GM18498 (cell line): ENCODE results near the gene CACNA1B.

ENCODE experiments used
- ATAC-seq: cut with Tn5 transposase; IDR thresholded peaks from one replicate; pipeline ENCODE4 v1.9.1; 2021; ENCODE audit warnings: mild to moderate bottlenecking, moderate library complexity; ENCODE audit not compliant: unreplicated experiment

Gene CACNA1B

GRCh38 chr9:137918331-137919094 lies 40.9 kb downstream of the CACNA1B start:
- no peak for ATAC-seq

GRCh38 chr9:137919095-137919465 lies 41.5 kb downstream of the CACNA1B start:
- no peak for ATAC-seq

GRCh38 chr9:137919649-137920141 lies 42.1 kb downstream of the CACNA1B start:
- no peak for ATAC-seq

- ATAC-seq: no peak
Measured at GRCh38 chr9:137920753-137921152, 43.2 kb downstream of the CACNA1B start.

GRCh38 chr9:137924169-137924568 lies 46.6 kb downstream of the CACNA1B start:
- no peak for ATAC-seq

- ATAC-seq: no peak
Measured at GRCh38 chr9:137924761-137925369, 47.3 kb downstream of the CACNA1B start.

- no peak for ATAC-seq
Measured at GRCh38 chr9:137943655-137944054, 66.1 kb downstream of the CACNA1B start.

GRCh38 chr9:137945581-137945980 lies 68.0 kb downstream of the CACNA1B start:
- no peak for ATAC-seq

- ATAC-seq: no peak
Measured at GRCh38 chr9:137946993-137947392, 69.4 kb downstream of the CACNA1B start.

GRCh38 chr9:137948642-137949041 lies 71.1 kb downstream of the CACNA1B start:
- no peak for ATAC-seq

- no peak for ATAC-seq
Measured at GRCh38 chr9:137949260-137949659, 71.7 kb downstream of the CACNA1B start.

- ATAC-seq: no peak
Measured at GRCh38 chr9:137951107-137951506, 73.5 kb downstream of the CACNA1B start.

GRCh38 chr9:137951597-137952490 lies 74.3 kb downstream of the CACNA1B start:
- no peak for ATAC-seq

- ATAC-seq: no peak
Measured at GRCh38 chr9:137952976-137953666, 75.5 kb downstream of the CACNA1B start.

GRCh38 chr9:137953683-137954438 lies 76.3 kb downstream of the CACNA1B start:
- no peak for ATAC-seq

GRCh38 chr9:137955224-137955570 lies 77.6 kb downstream of the CACNA1B start:
- ATAC-seq: no peak

- no peak for ATAC-seq
Measured at GRCh38 chr9:137955586-137955985, 78.0 kb downstream of the CACNA1B start.

GRCh38 chr9:137956039-137956438 lies 78.5 kb downstream of the CACNA1B start:
- ATAC-seq: no peak

- no peak for ATAC-seq
Measured at GRCh38 chr9:137956688-137957385, 79.3 kb downstream of the CACNA1B start.
